Gastrocnemius medialis (tissue), 4 donors: ENCODE data around the gene POU5F2.

ENCODE experiments used
- CTCF ChIP-seq, 5 experiments: fragments of 450-650 bp in 3 of 5; fragments of 200-600 bp in 2 of 5; sonication (generic) in 2 of 5; IDR thresholded peaks in 4 of 5; conservative IDR thresholded peaks in 1 of 5; 1 replicate in 4 of 5; 2 replicates in 1 of 5; pipeline ENCODE4 v1.5.1; 2016 to 2019; ENCODE audit warnings: antibody characterized with exemption in 5 of 5, mild to moderate bottlenecking in 3 of 5, moderate library complexity in 3 of 5
- POLR2A ChIP-seq, 2 donors: fragments of 450-650 bp; IDR thresholded peaks; one replicate each; pipeline ENCODE4 v1.6.1; 2017; ENCODE audit warnings: antibody characterized with exemption in 2 of 2, mild to moderate bottlenecking in 2 of 2, moderate library complexity in 2 of 2

- TF ChIP-seq CTCF (IDR thresholded peaks at IDR 0.05 in 4 of 5, conservative IDR thresholded peaks at IDR 0.05 in 1 of 5) = no peak
- TF ChIP-seq POLR2A (IDR thresholded peaks at IDR 0.05) = no peak
These were observed 19.9 kb downstream of the POU5F2 start for GRCh38 chr5:93721511-93721910.
